Fibroblast of lung (primary cell): ENCODE results near the gene MAP1LC3B.

Experiments used
- CTCF ChIP-seq, 2 donors: IDR thresholded peaks in 1 of 2; conservative IDR thresholded peaks in 1 of 2; 1 replicate in 1 of 2; 2 replicates in 1 of 2; pipeline ENCODE4 v1.5.1; 2011 to 2012; ENCODE audit warnings: low read length in 2 of 2, control low read depth in 1 of 2, inconsistent platforms in 1 of 2, low read depth in 1 of 2, mild to moderate bottlenecking in 1 of 2
- EZH2 ChIP-seq: IDR thresholded peaks from 2 replicates; pipeline ENCODE4 v1.5.1; 2012; ENCODE audit warnings: low read length, control low read depth, mild to moderate bottlenecking; ENCODE audit errors: missing control alignments

DNA sequence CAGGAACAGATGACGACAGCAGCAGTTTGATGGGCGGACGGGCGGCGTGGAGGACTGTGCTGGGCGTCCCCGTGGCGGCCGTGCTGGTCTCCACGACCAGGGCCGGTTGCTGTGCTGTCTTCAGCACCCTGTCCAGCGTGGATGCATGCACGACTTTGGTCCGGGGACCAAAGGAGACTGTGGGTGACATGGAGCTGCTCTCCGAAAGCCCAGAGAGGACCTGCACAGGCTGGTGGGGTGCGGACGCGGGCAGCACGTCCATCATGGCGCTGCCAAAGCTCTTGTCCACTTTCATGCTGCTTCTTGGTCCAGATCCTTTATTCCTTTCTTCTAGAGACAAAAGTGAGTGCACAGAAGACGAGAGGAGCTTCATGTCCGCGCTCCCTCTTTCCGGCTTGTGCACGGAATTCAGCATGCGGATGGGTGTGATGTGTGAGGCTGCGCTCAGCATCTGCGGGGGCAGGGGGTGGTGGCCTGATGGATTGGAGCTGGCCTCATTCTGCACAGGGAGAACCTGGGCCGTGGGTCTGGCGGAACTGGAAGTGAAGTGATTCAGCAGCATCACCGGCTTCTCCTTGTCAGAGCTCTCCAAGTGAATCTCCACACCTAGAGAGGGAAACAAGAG lies 20.3 kb downstream of the MAP1LC3B start:
- TF ChIP-seq CTCF (conservative IDR thresholded peaks at IDR 0.05 in 1 of 2, IDR thresholded peaks at IDR 0.05 in 1 of 2; ENCODE audit: low read depth in 1 of 2, low read length in 2 of 2): no peak
- no peak for TF ChIP-seq EZH2
